Esophagus muscularis mucosa (tissue), 4 donors: ENCODE results near the gene EML3.

Experiments used
- CTCF ChIP-seq, 3 experiments: fragments of 200-600 bp in 2 of 3; fragments of 450-650 bp in 1 of 3; sonication (generic) in 2 of 3; IDR thresholded peaks; one replicate each; pipeline ENCODE4 v1.5.1; 2017 to 2019; ENCODE audit warnings: antibody characterized with exemption in 3 of 3, mild to moderate bottlenecking in 2 of 3, moderate library complexity in 1 of 3
- EP300 ChIP-seq: sonication (generic); formaldehyde crosslinking; IDR thresholded peaks from one replicate; pipeline ENCODE4 v1.6.1; 2017; ENCODE audit warnings: antibody characterized with exemption
- POLR2A ChIP-seq: fragments of 450-650 bp; IDR thresholded peaks from one replicate; pipeline ENCODE4 v1.6.1; 2017; ENCODE audit warnings: antibody characterized with exemption, moderate library complexity, mild to moderate bottlenecking, low read depth
- POLR2AphosphoS5 ChIP-seq, 2 donors: sonication (generic); formaldehyde crosslinking; IDR thresholded peaks; one replicate each; pipeline ENCODE4 v1.6.1; 2017; ENCODE audit warnings: antibody characterized with exemption in 2 of 2

- no peak for TF ChIP-seq CTCF (IDR thresholded peaks at IDR 0.05)
- TF ChIP-seq POLR2A: no peak
- no peak for TF ChIP-seq EP300
- TF ChIP-seq POLR2AphosphoS5 (IDR thresholded peaks at IDR 0.05): no peak
Observed at GRCh38 chr11:62615521-62615920, 2.9 kb upstream of the EML3 start.
